RWPE1 (cell line): Measurements from ENCODE around the gene SPATA45.

Experiments
- CTCF ChIA-PET: fragments of 350-600 bp; sonication (Branson Sonifier 250); formaldehyde crosslinking; extraction: SDS; loops from one replicate; lab custom pipeline; 2021; lab: Yijun Ruan, JAX
- POLR2A ChIA-PET: fragments of 400-600 bp; formaldehyde crosslinking; extraction: SDS; loops from one replicate; lab custom pipeline; 2020; ENCODE audit warnings: antibody characterized with exemption; ENCODE audit not compliant: low non-redundant PET; lab: Yijun Ruan, JAX
- DNase-seq: peaks from one replicate; pipeline ENCODE4 v3.0.0; 2012; ENCODE audit warnings: low spot score
- H3K27ac ChIP-seq: fragments of 450-650 bp; 2 replicates; pipeline ENCODE4 v1.5.1; 2017
- TF ChIP-seq, protein P1 (sequence below): fragments of 450-650 bp; conservative IDR thresholded peaks from 2 replicates; pipeline ENCODE4 v1.5.1; 2017; ENCODE audit warnings: low read depth, mild to moderate bottlenecking

SPATA45 gene

DNA sequence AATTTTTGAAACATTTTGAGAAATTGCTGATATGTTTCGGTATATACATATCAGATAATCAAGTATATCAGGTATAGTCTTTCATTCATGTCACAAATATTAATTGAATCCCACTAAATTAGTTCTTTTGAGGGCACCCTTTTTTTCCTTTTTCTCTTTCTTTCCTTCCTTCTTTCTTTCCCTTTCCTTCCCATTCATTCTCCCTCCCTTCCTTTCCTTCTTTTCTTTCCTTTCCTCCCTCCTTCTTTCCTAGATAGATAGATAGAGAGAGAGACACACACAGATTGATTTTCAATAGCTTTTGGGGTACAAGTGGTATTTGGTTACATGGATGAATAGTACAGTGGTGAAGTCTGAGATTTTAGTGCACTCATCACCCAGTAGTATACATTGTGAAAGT is 61.6 kb downstream of the SPATA45 start:
- ChIA-PET CTCF (interaction anchor here (0.6 to 3.2 kb wide), 2 partner anchors 121 to 454 kb away, joined by 3 to 18 read pairs; no protein-coding TSS in a partner anchor), POLR2A (no interaction called here)
- TF ChIP-seq, protein P1, sequence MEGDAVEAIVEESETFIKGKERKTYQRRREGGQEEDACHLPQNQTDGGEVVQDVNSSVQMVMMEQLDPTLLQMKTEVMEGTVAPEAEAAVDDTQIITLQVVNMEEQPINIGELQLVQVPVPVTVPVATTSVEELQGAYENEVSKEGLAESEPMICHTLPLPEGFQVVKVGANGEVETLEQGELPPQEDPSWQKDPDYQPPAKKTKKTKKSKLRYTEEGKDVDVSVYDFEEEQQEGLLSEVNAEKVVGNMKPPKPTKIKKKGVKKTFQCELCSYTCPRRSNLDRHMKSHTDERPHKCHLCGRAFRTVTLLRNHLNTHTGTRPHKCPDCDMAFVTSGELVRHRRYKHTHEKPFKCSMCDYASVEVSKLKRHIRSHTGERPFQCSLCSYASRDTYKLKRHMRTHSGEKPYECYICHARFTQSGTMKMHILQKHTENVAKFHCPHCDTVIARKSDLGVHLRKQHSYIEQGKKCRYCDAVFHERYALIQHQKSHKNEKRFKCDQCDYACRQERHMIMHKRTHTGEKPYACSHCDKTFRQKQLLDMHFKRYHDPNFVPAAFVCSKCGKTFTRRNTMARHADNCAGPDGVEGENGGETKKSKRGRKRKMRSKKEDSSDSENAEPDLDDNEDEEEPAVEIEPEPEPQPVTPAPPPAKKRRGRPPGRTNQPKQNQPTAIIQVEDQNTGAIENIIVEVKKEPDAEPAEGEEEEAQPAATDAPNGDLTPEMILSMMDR = no peak
- no peak overlapping the region for H3K27ac ChIP-seq
- DNase-seq = no peak

DNA sequence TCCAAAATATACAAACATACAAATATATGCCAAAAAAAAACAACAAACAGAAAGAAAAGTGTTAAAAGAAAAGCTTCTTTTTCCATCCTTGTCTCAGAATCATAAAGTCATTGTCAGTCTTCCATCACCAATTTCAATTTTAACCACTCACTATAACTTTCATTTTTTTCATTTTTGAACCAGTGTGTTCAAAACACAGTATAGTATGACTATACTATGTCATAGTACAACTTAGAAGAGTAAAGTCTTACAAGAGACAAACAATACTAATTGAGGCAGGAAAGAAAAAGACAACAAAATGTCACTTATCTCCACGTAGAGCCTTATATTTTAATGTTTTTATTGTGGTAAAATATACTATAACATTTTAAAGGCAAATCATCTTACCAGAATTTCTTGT is 63.5 kb downstream of the SPATA45 start:
- TF ChIP-seq, protein P1 = no peak
- ChIA-PET POLR2A (no interaction called here), CTCF (interaction anchor here (0.7 to 3.2 kb wide), 2 partner anchors 34 to 119 kb away, joined by 4 to 18 read pairs; no protein-coding TSS in a partner anchor)
- no peak overlapping the region for H3K27ac ChIP-seq
- DNase-seq = no peak

DNA sequence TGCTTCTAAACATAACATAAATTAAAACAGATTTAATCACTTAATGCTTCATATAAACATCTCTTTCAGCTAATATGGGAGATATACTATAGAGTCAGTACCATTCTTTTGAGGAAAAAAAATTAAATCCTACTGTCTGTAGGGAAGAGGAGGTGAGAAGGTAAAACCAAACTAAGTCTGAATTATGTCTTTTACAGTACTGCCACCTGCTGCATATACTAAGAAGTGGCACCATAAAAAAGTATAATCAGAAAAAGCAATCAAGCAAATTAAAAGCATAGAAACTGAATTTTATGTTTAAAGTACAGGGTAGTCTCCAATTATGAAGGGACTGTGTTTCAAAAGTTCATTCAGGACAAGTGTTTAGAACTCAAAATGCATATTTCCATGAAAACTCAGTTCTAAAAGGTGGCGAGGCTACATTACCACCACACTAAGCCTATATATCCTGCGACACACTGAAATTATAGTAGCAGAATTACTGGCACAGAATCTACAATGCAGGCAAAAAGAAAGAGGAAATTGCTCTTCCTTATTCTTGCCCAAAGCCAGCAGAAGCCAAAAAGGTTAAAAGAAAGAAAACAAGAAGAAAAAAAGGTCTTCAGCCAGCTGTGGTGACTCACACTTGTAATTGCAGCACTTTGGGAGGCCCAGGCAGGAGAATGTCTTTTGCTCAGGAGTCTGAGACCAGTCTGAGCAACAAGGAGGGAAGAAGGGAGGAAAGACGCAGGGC is 64.9 kb downstream of the SPATA45 start:
- ChIA-PET POLR2A (no interaction called here), CTCF (interaction anchor here (0.6 to 2.1 kb wide), 6 partner anchors 37 to 325 kb away, joined by 3 to 7 read pairs (median 4); no protein-coding TSS in a partner anchor)
- no peak overlapping the region for H3K27ac ChIP-seq
- TF ChIP-seq, protein P1 = peak; percentile 70
- peak; percentile 8 for DNase-seq

DNA sequence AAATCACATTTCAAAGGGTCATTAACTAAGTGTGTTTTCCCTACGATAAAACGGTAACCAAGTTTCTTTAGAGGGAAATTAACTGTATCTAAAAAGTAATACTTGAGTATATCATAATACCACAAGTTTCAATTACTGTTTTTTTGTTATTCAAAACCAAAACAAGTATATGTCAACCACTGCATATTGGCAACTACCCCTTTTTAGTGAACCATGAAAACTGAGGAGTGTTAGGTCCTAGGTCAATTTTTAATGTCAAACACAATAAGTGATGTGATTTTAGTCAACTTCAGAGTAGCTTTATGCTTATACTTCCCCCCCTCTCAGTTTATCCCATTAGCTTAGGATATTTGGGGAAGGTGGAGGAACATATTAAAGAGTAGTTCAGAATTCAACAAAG is 66.2 kb downstream of the SPATA45 start:
- DNase-seq = no peak
- TF ChIP-seq, protein P1 = no peak
- no peak overlapping the region for H3K27ac ChIP-seq
- ChIA-PET POLR2A (no interaction called here), CTCF (interaction anchor here (0.6 to 2.1 kb wide), 2 partner anchors 116 to 757 kb away, joined by 3 to 7 read pairs; no protein-coding TSS in a partner anchor)

DNA sequence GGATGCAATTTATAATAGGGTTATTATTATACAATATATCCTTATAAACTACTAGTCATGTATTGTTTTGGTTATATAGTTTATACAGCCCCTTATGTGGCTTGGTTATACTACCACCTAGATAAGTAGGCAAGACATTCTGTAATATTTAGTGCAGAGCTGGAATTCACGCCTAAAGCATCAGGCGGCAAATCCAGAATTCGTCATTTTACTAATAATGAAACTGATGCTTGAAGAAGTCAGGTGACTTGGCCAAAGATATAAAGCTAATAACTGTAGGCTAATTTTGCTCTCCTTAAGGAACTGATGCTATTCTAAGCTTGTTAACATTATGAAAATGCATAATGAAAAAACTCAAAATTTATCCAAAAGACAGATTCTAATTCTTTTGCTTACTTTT is 66.7 kb downstream of the SPATA45 start:
- TF ChIP-seq, protein P1 = no peak
- H3K27ac ChIP-seq = no peak overlapping the region
- ChIA-PET POLR2A (no interaction called here), CTCF (interaction anchor here (0.6 to 2.1 kb wide), 2 partner anchors 116 to 757 kb away, joined by 3 to 7 read pairs; no protein-coding TSS in a partner anchor)
- no peak for DNase-seq
